ENCODE data around the gene EFHC1.

DNA sequence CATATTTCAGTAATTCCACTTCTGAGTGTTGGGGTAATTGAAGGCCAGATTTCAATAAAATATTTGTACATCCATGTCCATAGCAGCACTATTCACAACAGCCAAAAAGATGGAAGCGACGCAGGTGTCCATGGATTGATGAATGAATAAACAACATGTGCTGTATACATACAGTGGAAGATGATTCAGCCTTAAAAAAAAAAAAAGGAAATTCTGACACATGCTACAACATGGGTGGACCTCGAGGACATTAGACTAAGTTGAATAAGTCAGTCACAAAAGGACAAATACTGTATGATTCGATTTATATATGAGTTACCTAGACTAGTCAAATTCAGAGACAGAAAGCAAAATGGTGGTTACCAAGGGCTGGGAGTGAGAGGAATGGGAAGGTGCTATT, 99.5 kb downstream of the EFHC1 start:
- TF ChIP-seq, protein P1, sequence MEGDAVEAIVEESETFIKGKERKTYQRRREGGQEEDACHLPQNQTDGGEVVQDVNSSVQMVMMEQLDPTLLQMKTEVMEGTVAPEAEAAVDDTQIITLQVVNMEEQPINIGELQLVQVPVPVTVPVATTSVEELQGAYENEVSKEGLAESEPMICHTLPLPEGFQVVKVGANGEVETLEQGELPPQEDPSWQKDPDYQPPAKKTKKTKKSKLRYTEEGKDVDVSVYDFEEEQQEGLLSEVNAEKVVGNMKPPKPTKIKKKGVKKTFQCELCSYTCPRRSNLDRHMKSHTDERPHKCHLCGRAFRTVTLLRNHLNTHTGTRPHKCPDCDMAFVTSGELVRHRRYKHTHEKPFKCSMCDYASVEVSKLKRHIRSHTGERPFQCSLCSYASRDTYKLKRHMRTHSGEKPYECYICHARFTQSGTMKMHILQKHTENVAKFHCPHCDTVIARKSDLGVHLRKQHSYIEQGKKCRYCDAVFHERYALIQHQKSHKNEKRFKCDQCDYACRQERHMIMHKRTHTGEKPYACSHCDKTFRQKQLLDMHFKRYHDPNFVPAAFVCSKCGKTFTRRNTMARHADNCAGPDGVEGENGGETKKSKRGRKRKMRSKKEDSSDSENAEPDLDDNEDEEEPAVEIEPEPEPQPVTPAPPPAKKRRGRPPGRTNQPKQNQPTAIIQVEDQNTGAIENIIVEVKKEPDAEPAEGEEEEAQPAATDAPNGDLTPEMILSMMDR (IDR thresholded peaks at IDR 0.05), result no peak
- TF ChIP-seq POLR2AphosphoS5 (IDR thresholded peaks at IDR 0.05), result no peak

Measured in prostate gland (tissue), 2 donors.